H1 (cell line): ENCODE measurements around the gene PHACTR1. TPM values are rescaled to one million over a fixed set of nuclear protein-coding genes. Genes with fewer than 3 reads are reported as not detected.

ENCODE experiments used
- JUND ChIP-seq: IDR thresholded peaks from 2 replicates; pipeline ENCODE4 v1.6.1; 2011; ENCODE audit warnings: mild to moderate bottlenecking, improper control_type of control experiment, low read length
- MAFK ChIP-seq: IDR thresholded peaks from 2 replicates; pipeline ENCODE4 v1.6.1; 2012; ENCODE audit warnings: low read depth, mild to moderate bottlenecking, improper control_type of control experiment, low read length
- SP1 ChIP-seq: IDR thresholded peaks from 2 replicates; pipeline ENCODE4 v1.6.1; 2011; ENCODE audit warnings: low read depth, low read length
- SUZ12 ChIP-seq: fragments of 200-600 bp; sonication (generic); IDR thresholded peaks from 2 replicates; pipeline ENCODE4 v1.6.1; 2012; ENCODE audit warnings: mild to moderate bottlenecking, inconsistent platforms, low read length, moderate library complexity, mixed read lengths
- TAF7 ChIP-seq: optimal IDR thresholded peaks from 2 replicates; pipeline ENCODE3; 2011; ENCODE audit warnings: low read depth, mild to moderate bottlenecking, inconsistent platforms, low read length, moderate library complexity, borderline replicate concordance
- polyA plus RNA-seq, 7 experiments: library from polyadenylated mRNA; depleted of rRNA in 3 of 7; stranded (reverse) in 5 of 7; unstranded in 2 of 7; fragments of >200 nt in 5 of 7; fragments of 200-250 nt in 2 of 7; gene quantifications; 1 replicate in 5 of 7; 2 replicates in 1 of 7; 4 replicates in 1 of 7; pipeline versions ENCODE4 v1.2.1 to v1.2.3, GENCODE V29; 2011 to 2013; ENCODE audit warnings: missing spikeins in 2 of 7, mixed read lengths in 2 of 7
- total RNA-seq: library from RNA; stranded (reverse); fragmentation: NEBNext Ultra II Directional; extraction: Animal tissue kit (Norgen Biotek cat#: 25700); gene quantifications from 2 replicates; pipeline ENCODE4 v1.2.1, GENCODE V29; 2021

The PHACTR1 gene
- total and polyA plus RNA-seq, 2 of the 8 experiments (the other 6 are each of a cell fraction or from before 2014, with no cell fraction given) = 3.9 to 17.1 TPM

GRCh38 chr6:12760911-12761310 lies 44.3 kb downstream of the PHACTR1 start (continued):
- TF ChIP-seq SUZ12 (no peak), JUND (no peak), TAF7 (no peak), MAFK (no peak), SP1 (no peak)
